Activated naive CD4-positive, alpha-beta T cell treated with anti-CD3 and anti-CD28 coated beads, Interleukin-2, amount 50 U/mL, for 72 hours (primary cell): ENCODE measurements around the gene TSPO. TPM values are rescaled to one million over a fixed set of nuclear protein-coding genes. Genes with fewer than 3 reads are reported as not detected.

ENCODE experiments used
- ATAC-seq, 2 donors: fragments of 150-1000 bp; cut with Tn5 transposase; 2 replicates each; pipeline ENCODE4 v1.10.0; 2021; ENCODE audit warnings: mild to moderate bottlenecking in 2 of 2, moderate library complexity in 2 of 2
- DNase-seq, 2 donors: peaks; one replicate each; pipeline ENCODE4 v3.0.0; 2021 to 2022; ENCODE audit warnings: low spot score in 2 of 2
- H3K27ac Mint-ChIP-seq, 2 donors: one replicate each; pipeline ENCODE4 v1.8.0; 2022; ENCODE audit warnings: mild to moderate bottlenecking in 2 of 2, mixed read lengths in 2 of 2
- H3K36me3 Mint-ChIP-seq, 2 donors: one replicate each; pipeline ENCODE4 v1.8.0; 2022; ENCODE audit warnings: mixed read lengths in 2 of 2
- H3K9me3 Mint-ChIP-seq, 2 donors: one replicate each; pipeline ENCODE4 v1.8.0; 2022; ENCODE audit warnings: mixed read lengths in 2 of 2
- total RNA-seq, 2 donors: library from RNA; stranded (reverse); gene quantifications; one replicate each; pipeline ENCODE4 v1.2.3, GENCODE V29; 2022

The TSPO gene
- total RNA-seq, 2 donors from 2014 or later, result 145 to 159 TPM

DNA sequence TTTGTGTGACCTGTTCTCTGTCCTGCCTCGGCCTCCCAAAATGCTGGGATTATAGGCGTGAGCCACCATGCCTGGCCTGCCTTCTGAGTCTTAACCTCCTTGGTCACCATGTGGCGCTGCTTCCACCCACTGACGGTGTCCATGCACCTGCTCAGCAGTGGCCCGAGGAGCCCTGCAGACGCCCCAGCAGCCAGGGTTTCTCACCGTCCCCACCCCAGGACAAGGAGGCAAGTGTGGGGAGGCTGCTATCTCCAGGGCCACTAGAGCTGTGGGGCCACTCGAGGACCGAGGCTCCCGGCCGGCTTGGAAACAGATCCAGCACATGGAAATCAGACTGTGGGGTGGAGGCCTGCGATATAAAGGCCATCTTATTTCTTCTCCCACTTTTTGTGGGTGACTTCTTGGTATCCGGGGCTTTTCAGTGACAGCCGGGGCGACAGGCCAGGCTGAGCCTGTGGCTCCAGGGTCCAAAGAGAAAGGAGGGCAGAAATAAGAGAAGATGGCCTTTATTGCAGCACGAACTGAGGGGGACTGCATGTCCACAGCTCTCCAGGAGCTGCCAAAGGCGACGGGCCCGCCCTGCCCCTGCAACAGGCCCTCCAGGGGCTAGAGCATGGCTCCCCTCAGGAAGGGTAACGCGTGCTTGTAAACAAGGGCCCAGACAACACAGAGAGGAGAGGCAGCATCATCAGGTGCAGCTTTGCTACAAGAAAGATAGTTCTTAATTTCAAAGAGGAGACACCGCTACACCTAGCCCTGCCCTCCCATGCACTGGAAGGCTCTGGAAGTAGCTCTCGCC lies 15.0 kb downstream of the TSPO start:
- no peak for DNase-seq
- Mint-ChIP-seq H3K27ac (peak overlapping the region; percentile 47 to 53), H3K36me3 (no peaks in the 10 kb centered on the region), H3K9me3 (no peaks in the 10 kb centered on the region)
- no peak for ATAC-seq

- DNase-seq, result no peak
- no peak for ATAC-seq
- Mint-ChIP-seq H3K9me3 (no peaks in the 10 kb centered on the region), H3K27ac (no peak overlapping the region), H3K36me3 (no peaks in the 10 kb centered on the region)
These were observed 15.7 kb downstream of the TSPO start for GRCh38 chr22:43167001-43167589.

GRCh38 chr22:43168471-43169309 lies 17.3 kb downstream of the TSPO start:
- DNase-seq (no peak), ATAC-seq (peak in 1 of 2 donors; percentile 21)
- Mint-ChIP-seq H3K36me3 (peaks cover 0 to 5% of the 10 kb centered on the region in 2 donors), H3K27ac (peak overlapping the region; percentile 25 to 39), H3K9me3 (no peaks in the 10 kb centered on the region)

DNA sequence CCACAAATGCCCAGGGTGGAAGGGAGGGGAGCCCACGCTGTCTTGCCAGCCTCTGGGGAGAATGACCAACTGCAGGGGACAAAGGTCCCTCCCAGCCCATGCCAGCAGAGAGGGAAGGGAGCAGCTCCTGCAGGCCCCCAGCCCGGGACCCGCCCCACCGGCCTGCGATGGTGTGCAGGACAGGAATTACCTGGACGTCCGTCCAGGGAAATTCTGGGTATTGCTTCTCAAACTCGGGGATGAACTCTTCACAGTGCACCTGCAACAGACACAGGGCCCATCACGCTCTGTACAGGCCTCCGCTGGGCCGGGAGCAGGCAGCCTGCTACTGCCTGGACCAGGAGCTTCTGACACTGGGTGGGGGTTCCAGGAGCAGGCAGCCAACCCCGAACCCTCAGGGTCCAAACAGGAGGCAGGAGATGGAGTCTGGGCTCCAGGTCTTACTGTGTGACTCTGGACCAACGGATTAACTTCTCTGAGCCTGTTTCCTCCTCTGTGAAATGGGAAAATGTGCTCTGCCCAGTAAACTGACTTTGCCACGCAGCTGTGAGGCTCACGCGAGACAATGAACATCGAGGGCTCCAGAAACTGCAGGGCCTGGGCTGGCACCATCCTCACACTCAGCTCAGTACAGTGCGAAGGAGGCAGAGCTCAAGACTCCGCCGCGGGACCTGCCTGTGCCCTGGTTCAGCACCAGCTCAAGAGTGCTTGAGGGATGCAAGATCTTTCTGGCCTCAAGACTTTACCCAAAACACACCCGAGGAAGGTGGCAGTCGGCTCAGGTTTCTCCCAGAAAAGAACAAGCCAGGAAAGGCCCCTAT lies 18.2 kb downstream of the TSPO start:
- ATAC-seq (no peak), DNase-seq (no peak)
- no peak overlapping the region for H3K27ac Mint-ChIP-seq
- no peaks in the 10 kb centered on the region for H3K9me3 Mint-ChIP-seq
- H3K36me3 Mint-ChIP-seq, result peaks cover 0 to 5% of the 10 kb centered on the region in 2 donors

DNA sequence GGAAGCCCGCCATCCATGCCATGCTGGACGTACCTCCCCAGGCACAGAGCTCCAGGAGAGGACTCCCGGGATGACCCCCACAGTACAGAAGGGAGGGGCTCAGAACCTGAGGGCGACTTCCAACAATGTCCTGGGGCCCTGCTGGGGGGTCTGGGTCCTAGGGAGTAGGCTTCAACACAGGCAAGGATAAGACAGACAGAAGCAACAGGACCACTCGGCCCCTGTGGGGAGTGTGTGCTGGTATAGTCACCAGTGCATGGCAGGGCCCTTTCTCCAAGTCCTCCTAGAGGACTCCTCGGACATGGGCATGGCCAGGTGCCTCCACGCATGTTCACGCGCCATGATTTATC lies 18.7 kb downstream of the TSPO start:
- Mint-ChIP-seq H3K27ac (peak overlapping the region in 1 of 2 donors; percentile 37), H3K9me3 (no peaks in the 10 kb centered on the region), H3K36me3 (peaks cover 0 to 5% of the 10 kb centered on the region in 2 donors)
- DNase-seq, result no peak
- no peak for ATAC-seq

GRCh38 chr22:43171019-43171491 lies 19.7 kb downstream of the TSPO start:
- DNase-seq, result no peak
- Mint-ChIP-seq H3K36me3 (peaks cover 0 to 5% of the 10 kb centered on the region in 2 donors), H3K27ac (no peak overlapping the region), H3K9me3 (no peaks in the 10 kb centered on the region)
- no peak for ATAC-seq

DNA sequence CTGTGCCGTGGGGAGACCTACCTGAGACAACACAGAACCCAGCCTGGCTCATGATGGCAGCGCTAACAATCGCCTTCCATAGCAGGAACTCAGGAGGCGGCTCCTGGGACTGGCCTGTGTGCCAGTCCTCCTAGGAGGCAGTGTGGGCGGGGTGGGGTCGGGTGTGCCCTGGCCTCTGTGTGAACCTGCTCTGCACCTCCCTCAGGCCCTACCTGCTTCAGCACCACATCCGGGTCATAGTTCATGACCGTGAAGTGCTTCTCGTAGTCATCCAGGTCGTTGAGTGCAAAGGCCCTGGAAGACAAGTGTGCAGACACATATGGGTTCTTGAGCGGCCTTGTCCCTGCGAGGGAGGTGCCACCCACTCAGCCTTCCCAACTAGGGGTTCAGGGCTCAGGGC lies 20.2 kb downstream of the TSPO start:
- Mint-ChIP-seq H3K9me3 (no peaks in the 10 kb centered on the region), H3K27ac (no peak overlapping the region), H3K36me3 (peaks cover 0 to 5% of the 10 kb centered on the region in 2 donors)
- ATAC-seq, result no peak
- DNase-seq, result no peak

- Mint-ChIP-seq H3K27ac (no peak overlapping the region), H3K36me3 (peaks cover 0 to 5% of the 10 kb centered on the region in 2 donors), H3K9me3 (no peaks in the 10 kb centered on the region)
- DNase-seq (no peak), ATAC-seq (no peak)
These were observed 20.8 kb downstream of the TSPO start for GRCh38 chr22:43172191-43172590.

GRCh38 chr22:43173566-43173965 lies 22.2 kb downstream of the TSPO start:
- Mint-ChIP-seq H3K36me3 (peaks cover 2 to 10% of the 10 kb centered on the region in 2 donors), H3K27ac (no peak overlapping the region), H3K9me3 (no peaks in the 10 kb centered on the region)
- DNase-seq (no peak), ATAC-seq (no peak)

GRCh38 chr22:43173976-43174720 lies 22.8 kb downstream of the TSPO start:
- DNase-seq (no peak), ATAC-seq (no peak)
- Mint-ChIP-seq H3K36me3 (peaks cover 8 to 16% of the 10 kb centered on the region in 2 donors), H3K9me3 (no peaks in the 10 kb centered on the region), H3K27ac (no peak overlapping the region)

- Mint-ChIP-seq H3K27ac (no peak overlapping the region), H3K9me3 (no peaks in the 10 kb centered on the region), H3K36me3 (peaks cover 12 to 25% of the 10 kb centered on the region in 2 donors)
- ATAC-seq (no peak), DNase-seq (no peak)
These were observed 23.7 kb downstream of the TSPO start for GRCh38 chr22:43174941-43175531.

GRCh38 chr22:43176090-43176489 lies 24.7 kb downstream of the TSPO start:
- Mint-ChIP-seq H3K9me3 (no peaks in the 10 kb centered on the region), H3K36me3 (peaks cover 12 to 26% of the 10 kb centered on the region in 2 donors), H3K27ac (no peak overlapping the region)
- no peak for ATAC-seq
- DNase-seq, result no peak

DNA sequence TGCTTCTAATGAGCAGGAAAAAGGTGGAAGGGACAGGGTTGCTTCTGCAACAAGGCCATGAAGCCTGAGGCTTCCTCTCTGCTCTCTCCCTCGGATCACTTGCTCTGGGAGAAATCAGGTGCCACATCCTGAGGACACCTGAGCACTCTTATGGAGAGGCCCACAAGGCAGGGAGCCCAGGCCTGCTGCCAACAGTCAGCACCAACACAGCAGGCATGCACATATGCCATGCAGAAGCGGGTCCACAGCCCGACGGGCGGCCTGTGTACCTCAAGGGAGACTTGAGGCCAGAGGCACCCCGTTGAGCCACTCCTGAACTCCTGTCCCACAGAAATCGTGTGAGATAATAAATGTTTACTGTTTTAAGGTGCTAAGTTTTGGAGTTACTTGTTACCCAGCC lies 26.1 kb downstream of the TSPO start:
- DNase-seq (no peak), ATAC-seq (no peak)
- Mint-ChIP-seq H3K36me3 (peaks cover 12 to 30% of the 10 kb centered on the region in 2 donors), H3K27ac (no peak overlapping the region), H3K9me3 (no peaks in the 10 kb centered on the region)

GRCh38 chr22:43179146-43179910 lies 28.0 kb downstream of the TSPO start:
- no peak for DNase-seq
- no peak for ATAC-seq
- Mint-ChIP-seq H3K36me3 (peaks cover 22 to 24% of the 10 kb centered on the region in 2 donors), H3K27ac (no peak overlapping the region), H3K9me3 (no peaks in the 10 kb centered on the region)

DNA sequence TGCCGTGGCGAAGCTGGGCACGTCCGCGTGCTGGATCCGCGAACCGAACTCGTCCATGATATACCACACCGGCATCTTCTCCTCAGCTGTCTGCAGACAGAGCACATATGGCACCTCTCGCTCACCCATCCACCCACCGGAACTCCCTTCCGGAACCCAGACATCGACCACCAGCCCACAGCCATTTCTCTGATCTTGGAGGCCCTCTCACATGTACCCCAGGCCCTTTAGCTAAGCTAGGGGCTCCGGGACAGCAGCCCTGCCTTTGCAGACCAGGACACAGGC lies 28.5 kb downstream of the TSPO start:
- no peak for DNase-seq
- no peaks in the 10 kb centered on the region for H3K9me3 Mint-ChIP-seq
- no peak for ATAC-seq
- no peak overlapping the region for H3K27ac Mint-ChIP-seq
- H3K36me3 Mint-ChIP-seq, result peaks cover 24% of the 10 kb centered on the region in 2 donors
